ENCODE results near the gene NMNAT2.

DNA sequence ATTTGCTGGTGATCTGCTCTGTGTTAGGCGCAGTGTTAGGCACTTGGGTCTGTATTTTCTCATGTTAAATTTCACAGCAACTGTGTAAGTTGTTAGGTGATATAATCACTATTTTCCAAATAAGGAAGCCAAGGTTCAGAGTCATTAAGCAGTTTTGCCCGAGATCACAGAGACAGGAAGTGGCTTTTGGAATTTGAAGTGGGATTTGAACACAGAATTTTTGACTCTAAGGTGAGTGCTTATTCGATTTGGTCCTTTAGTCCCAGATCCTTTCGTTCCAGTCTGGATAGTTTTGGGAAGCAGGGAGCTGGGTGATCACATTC lies 114.9 kb downstream of the NMNAT2 start:
- TF ChIP-seq, protein P1, sequence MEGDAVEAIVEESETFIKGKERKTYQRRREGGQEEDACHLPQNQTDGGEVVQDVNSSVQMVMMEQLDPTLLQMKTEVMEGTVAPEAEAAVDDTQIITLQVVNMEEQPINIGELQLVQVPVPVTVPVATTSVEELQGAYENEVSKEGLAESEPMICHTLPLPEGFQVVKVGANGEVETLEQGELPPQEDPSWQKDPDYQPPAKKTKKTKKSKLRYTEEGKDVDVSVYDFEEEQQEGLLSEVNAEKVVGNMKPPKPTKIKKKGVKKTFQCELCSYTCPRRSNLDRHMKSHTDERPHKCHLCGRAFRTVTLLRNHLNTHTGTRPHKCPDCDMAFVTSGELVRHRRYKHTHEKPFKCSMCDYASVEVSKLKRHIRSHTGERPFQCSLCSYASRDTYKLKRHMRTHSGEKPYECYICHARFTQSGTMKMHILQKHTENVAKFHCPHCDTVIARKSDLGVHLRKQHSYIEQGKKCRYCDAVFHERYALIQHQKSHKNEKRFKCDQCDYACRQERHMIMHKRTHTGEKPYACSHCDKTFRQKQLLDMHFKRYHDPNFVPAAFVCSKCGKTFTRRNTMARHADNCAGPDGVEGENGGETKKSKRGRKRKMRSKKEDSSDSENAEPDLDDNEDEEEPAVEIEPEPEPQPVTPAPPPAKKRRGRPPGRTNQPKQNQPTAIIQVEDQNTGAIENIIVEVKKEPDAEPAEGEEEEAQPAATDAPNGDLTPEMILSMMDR (IDR thresholded peaks at IDR 0.05): no peak
- no peak for TF ChIP-seq POLR2A (IDR thresholded peaks at IDR 0.05)

Data from transverse colon (tissue), 3 donors.